ENCODE measurements around the gene CCDC63. TPM values are rescaled to one million over a fixed set of nuclear protein-coding genes. Genes with fewer than 3 reads are reported as not detected.
A peak's percentile ranks its signal among the peaks of the same experiment; 100 is the strongest.

Gene CCDC63
- total RNA-seq, 6 donors from 2014 or later = not detected

DNA sequence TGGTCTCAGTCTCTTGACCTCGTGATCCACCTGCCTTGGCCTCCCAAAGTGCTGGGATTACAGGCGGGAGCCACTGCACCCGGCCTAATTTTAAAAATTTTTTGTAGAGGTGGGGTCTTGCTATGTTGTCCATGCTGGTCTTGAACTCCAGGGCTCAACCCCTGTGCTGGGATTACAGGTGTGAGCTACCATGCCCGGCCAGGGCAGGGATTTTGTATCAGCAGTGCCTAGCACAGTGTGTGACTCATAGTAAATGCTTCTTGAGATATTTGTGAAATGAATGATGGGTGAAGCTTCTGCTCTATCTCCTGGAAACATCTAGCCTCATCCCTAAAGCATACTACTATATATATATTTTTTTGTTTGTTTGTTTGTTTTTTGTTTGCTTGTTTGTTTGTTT, 36.5 kb downstream of the CCDC63 start:
- no peak for TF ChIP-seq POLR2A (IDR thresholded peaks at IDR 0.05)
- TF ChIP-seq, protein P1, sequence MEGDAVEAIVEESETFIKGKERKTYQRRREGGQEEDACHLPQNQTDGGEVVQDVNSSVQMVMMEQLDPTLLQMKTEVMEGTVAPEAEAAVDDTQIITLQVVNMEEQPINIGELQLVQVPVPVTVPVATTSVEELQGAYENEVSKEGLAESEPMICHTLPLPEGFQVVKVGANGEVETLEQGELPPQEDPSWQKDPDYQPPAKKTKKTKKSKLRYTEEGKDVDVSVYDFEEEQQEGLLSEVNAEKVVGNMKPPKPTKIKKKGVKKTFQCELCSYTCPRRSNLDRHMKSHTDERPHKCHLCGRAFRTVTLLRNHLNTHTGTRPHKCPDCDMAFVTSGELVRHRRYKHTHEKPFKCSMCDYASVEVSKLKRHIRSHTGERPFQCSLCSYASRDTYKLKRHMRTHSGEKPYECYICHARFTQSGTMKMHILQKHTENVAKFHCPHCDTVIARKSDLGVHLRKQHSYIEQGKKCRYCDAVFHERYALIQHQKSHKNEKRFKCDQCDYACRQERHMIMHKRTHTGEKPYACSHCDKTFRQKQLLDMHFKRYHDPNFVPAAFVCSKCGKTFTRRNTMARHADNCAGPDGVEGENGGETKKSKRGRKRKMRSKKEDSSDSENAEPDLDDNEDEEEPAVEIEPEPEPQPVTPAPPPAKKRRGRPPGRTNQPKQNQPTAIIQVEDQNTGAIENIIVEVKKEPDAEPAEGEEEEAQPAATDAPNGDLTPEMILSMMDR (IDR thresholded peaks at IDR 0.05) = no peak
- TF ChIP-seq POLR2AphosphoS5 (IDR thresholded peaks at IDR 0.05) = no peak
- TF ChIP-seq EP300 (IDR thresholded peaks at IDR 0.05) = no peak
- Histone ChIP-seq H3K9me3 (no peaks in the 10 kb centered on the region), H3K36me3 (no peaks in the 10 kb centered on the region), H3K4me3 (no peak overlapping the region), H3K27me3 (no peaks in the 10 kb centered on the region), H3K4me1 (peaks cover 0 to 4% (median 0%) of the 10 kb centered on the region in 4 donors), H3K27ac (no peak overlapping the region)
- DNase-seq (no peak), ATAC-seq (ENCODE audit: low FRiP score in 2 of 2) (no peak)
- 75 to 91% methylated on average over 3 to 4 of the region's 4 CpGs for WGBS, 2 donors

DNA sequence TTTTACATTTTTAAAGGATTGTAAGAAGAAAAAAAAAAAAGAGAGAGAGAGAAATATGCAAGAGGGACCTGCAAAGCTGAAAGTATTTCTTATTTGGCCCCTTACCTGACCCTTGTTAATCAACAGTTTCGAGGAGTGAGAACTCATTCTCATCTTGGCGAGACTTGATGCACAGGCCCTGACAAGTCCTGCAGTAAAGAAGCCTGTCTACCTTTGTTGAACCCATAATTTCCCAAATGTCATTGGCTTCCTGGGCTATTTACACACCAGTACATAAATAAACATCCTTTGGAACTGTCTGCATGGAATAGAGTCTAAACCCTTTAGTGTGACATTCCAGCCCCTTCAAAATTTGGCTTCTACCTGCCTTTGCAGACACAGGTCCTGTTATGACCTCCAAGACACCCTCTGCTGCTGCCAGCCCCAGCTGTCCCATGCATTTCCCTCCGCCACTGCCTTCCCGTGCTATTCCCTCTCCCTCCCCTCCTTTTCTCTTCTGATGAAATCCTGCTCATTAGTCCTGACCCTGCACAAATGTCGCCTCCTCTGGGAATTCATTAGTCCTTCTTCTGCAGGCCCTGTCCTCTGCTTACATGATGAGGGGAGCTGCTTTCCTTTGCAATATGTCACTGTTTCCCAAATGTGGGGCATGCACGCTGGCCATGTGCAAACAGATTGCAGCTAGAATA, 38.5 kb downstream of the CCDC63 start:
- 72 to 76% methylated on average over 6 of the region's 6 CpGs for WGBS, 2 donors
- TF ChIP-seq POLR2A (IDR thresholded peaks at IDR 0.05) (no peak), POLR2AphosphoS5 (IDR thresholded peaks at IDR 0.05) (no peak), EP300 (IDR thresholded peaks at IDR 0.05) (no peak)
- TF ChIP-seq, protein P1 (IDR thresholded peaks at IDR 0.05) = no peak
- Histone ChIP-seq H3K9me3 (no peaks in the 10 kb centered on the region), H3K27me3 (no peaks in the 10 kb centered on the region), H3K27ac (no peak overlapping the region), H3K36me3 (no peaks in the 10 kb centered on the region), H3K4me1 (peaks cover 0 to 4% (median 0%) of the 10 kb centered on the region in 4 donors), H3K4me3 (no peak overlapping the region)
- DNase-seq (no peak), ATAC-seq (ENCODE audit: low FRiP score in 2 of 2) (no peak)

DNA sequence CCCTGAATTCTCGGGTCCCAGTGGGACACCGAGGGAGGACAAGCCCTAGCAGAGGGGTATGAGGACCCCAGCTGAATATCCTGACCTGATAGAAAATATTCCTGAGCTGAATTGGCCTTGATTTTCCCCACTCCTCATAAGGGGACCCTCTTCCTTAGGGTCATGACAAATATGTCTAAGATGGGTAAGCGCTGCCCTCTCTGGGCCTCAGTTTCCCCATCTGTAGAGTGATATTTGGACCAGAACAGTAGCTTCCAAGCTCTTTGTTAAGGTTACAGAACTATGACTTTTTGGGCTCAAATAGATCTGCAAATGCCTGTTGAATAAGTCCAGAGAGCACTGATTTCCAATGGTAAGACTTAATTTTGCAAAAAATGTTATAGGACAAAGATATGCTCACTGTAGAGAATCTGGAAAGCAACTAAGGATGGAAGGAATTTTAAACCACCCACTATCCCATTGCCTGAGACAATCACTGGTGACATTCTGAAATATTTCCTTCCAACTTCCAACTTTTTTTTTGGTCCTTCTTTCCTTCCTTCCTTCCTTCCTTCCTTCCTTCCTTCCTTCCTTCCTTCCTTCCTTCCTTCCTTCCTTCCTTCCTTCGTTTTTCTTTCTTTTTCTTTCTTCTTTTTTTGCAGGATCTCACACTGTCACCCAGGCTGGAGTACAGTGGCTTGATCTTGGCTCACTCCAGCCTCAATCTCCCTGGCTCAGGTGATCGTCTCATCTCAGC, 41.6 kb downstream of the CCDC63 start:
- WGBS, 2 donors = 29 to 36% methylated on average over 5 of the region's 5 CpGs
- H3K9me3 ChIP-seq = no peaks in the 10 kb centered on the region
- peak overlapping the region in 2 of 4 donors; percentile 54 to 57 for H3K4me3 ChIP-seq
- no peak overlapping the region for H3K27ac ChIP-seq
- TF ChIP-seq EP300 (IDR thresholded peaks at IDR 0.05) (no peak), POLR2AphosphoS5 (IDR thresholded peaks at IDR 0.05) (no peak), POLR2A (IDR thresholded peaks at IDR 0.05) (no peak)
- TF ChIP-seq, protein P1 (IDR thresholded peaks at IDR 0.05) = no peak
- H3K36me3 ChIP-seq = no peaks in the 10 kb centered on the region
- H3K27me3 ChIP-seq = no peaks in the 10 kb centered on the region
- no peak for DNase-seq
- no peak for ATAC-seq (ENCODE audit: low FRiP score in 2 of 2)
- peaks cover 0 to 4% (median 0%) of the 10 kb centered on the region in 4 donors for H3K4me1 ChIP-seq

DNA sequence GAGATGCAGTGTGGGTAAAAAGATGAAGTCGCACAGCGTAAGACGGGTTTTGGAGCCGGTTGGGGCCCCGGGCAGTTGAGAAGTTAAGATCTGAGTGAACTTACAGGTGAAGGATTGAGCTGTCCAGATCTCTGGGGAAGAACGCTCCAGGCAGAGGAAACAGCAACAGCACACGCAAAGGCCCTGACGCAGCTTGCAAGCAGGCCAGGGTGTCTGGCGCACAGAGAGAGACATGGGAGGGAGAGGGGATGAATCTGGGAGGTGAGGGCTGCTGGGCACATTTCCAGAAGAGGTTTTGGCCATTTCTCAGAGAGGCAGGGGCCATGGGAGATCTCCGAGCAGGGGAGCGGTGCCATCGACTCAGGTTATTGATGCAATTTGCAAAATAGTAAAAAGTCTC, 42.6 kb downstream of the CCDC63 start:
- H3K4me1 ChIP-seq = peaks cover 0 to 6% (median 0%) of the 10 kb centered on the region in 4 donors
- no peak overlapping the region for H3K4me3 ChIP-seq
- no peak overlapping the region for H3K27ac ChIP-seq
- TF ChIP-seq POLR2AphosphoS5 (IDR thresholded peaks at IDR 0.05) (no peak), POLR2A (IDR thresholded peaks at IDR 0.05) (no peak), EP300 (IDR thresholded peaks at IDR 0.05) (no peak)
- TF ChIP-seq, protein P1 (IDR thresholded peaks at IDR 0.05) = no peak
- no peaks in the 10 kb centered on the region for H3K27me3 ChIP-seq
- ATAC-seq (ENCODE audit: low FRiP score in 2 of 2) = no peak
- no peaks in the 10 kb centered on the region for H3K9me3 ChIP-seq
- 83 to 87% methylated on average over 12 of the region's 12 CpGs for WGBS, 2 donors
- no peaks in the 10 kb centered on the region for H3K36me3 ChIP-seq
- DNase-seq = no peak
